Small intestine (tissue), 4 donors: ENCODE data around the gene MCL1. TPM values are rescaled to one million over a fixed set of nuclear protein-coding genes. Genes with fewer than 3 reads are reported as not detected.

Experiments used
- polyA plus RNA-seq, 4 donors: library from polyadenylated mRNA; stranded (reverse) in 3 of 4; unstranded in 1 of 4; fragments of 200-250 nt in 3 of 4; fragments of 120-200 nt in 1 of 4; gene quantifications; one replicate each; pipeline versions ENCODE4 v1.2.1 to v1.2.3, GENCODE V29; 2013
- donor health status: healthy with polysubstance abuse.
- donor health status: Bipolar disorder and iron deficiency.
- donor health status: healthy.

Gene MCL1
- polyA plus RNA-seq, 4 donors, result 87.0 to 189 (median 105) TPM

Other genes with a start within 250 kb of the MCL1 start
- gene RPRD2, start 215.5 kb downstream of the MCL1 start, polyA plus RNA-seq, result 10 to 100 TPM in 2 of 4 donors, 1 to 10 TPM in 2; 4.1 to 37.5 (median 8.5) TPM
- gene TARS2, start 92.2 kb downstream of the MCL1 start, polyA plus RNA-seq, result 10 to 100 TPM in 2 of 4 donors, 1 to 10 TPM in 2; 6.5 to 22.7 (median 11.2) TPM
- gene ECM1, start 71.5 kb downstream of the MCL1 start, polyA plus RNA-seq, result 1 to 10 TPM in 3 of 4 donors, under 1 TPM in 1; 0.89 to 8.3 (median 3.1) TPM
- gene FALEC, start 63.9 kb downstream of the MCL1 start, polyA plus RNA-seq, result under 1 TPM in 1 of 4 donors, not detected in 3; 0.24 TPM
- gene ADAMTSL4, start 30.2 kb downstream of the MCL1 start, polyA plus RNA-seq, result 10 to 100 TPM in 2 of 4 donors, under 1 TPM in 2; 0.27 to 16.1 (median 7.0) TPM
- gene ENSA, start 50.0 kb upstream of the MCL1 start, polyA plus RNA-seq, result 100 to 1,000 TPM; 137 to 188 (median 152) TPM
- gene GOLPH3L, start 117.5 kb upstream of the MCL1 start, polyA plus RNA-seq, result 10 to 100 TPM; 15.4 to 43.1 (median 22.6) TPM
- gene HORMAD1, start 141.3 kb upstream of the MCL1 start, polyA plus RNA-seq, result under 1 TPM in 2 of 4 donors, not detected in 2; 0.07 TPM
- gene CTSS, start 186.2 kb upstream of the MCL1 start, polyA plus RNA-seq, result 100 to 1,000 TPM in 1 of 4 donors, 10 to 100 TPM in 3; 34.0 to 128 (median 69.6) TPM
- 10 to 100 TPM in 3 of 4 donors, 1 to 10 TPM in 1; 8.1 to 26.4 (median 14.8) TPM for gene CTSK, start 228.7 kb upstream of the MCL1 start, polyA plus RNA-seq